ENCODE measurements around the gene DIP2C. TPM values are rescaled to one million over a fixed set of nuclear protein-coding genes. Genes with fewer than 3 reads are reported as not detected.

DIP2C gene
- total and polyA plus RNA-seq, 3 experiments from 2014 or later = 0.44 to 1.1 (median 0.55) TPM

- ChIA-PET POLR2A (no interaction called here), CTCF (interaction anchor here (0.9 kb wide), 1 partner anchor 22 kb away, joined by 3 read pairs; no protein-coding TSS in a partner anchor)
- H3K36me3 ChIP-seq (ENCODE audit: insufficient read depth, low read length) = no peaks in the 10 kb centered on the region
Measured at GRCh38 chr10:507355-507699, 182.1 kb downstream of the DIP2C start.

GRCh38 chr10:506451-507354, 182.8 kb downstream of the DIP2C start:
- peaks cover 14 to 24% (median 17%) of the 10 kb centered on the region in 3 donors for H3K4me1 Mint-ChIP-seq
- peak overlapping the region in 1 of 8 donors; percentile 34 for H3K27ac Mint-ChIP-seq
- H3K4me3 Mint-ChIP-seq = no peak overlapping the region
- Histone ChIP-seq H3K4me3 (ENCODE audit: low read length) (no peak overlapping the region), H3K4me1 (ENCODE audit: insufficient read depth, low read length) (peaks cover 7% of the 10 kb centered on the region), H3K27ac (ENCODE audit: low read depth, low read length) (no peak overlapping the region), H3K36me3 (ENCODE audit: insufficient read depth, low read length) (no peaks in the 10 kb centered on the region), H3K9me3 (ENCODE audit: low read length) (no peaks in the 10 kb centered on the region), H3K27me3 (ENCODE audit: insufficient read depth, low read length, poor library complexity, severe bottlenecking) (peaks cover 5% of the 10 kb centered on the region)
- no peaks in the 10 kb centered on the region for H3K36me3 Mint-ChIP-seq
- ChIA-PET POLR2A (no interaction called here), CTCF (interaction anchor here (0.9 kb wide), 1 partner anchor 23 kb away, joined by 3 read pairs; no protein-coding TSS in a partner anchor)
- no peak for DNase-seq
- H3K9me3 Mint-ChIP-seq = no peaks in the 10 kb centered on the region
- H3K27me3 Mint-ChIP-seq = peaks cover 27 to 38% of the 10 kb centered on the region in 2 donors

More at GRCh38 chr10:507355-507699, 182.1 kb downstream of the DIP2C start:
- Histone ChIP-seq H3K27ac (ENCODE audit: low read depth, low read length) (no peak overlapping the region), H3K27me3 (ENCODE audit: insufficient read depth, low read length, poor library complexity, severe bottlenecking) (peaks cover 5% of the 10 kb centered on the region), H3K9me3 (ENCODE audit: low read length) (no peaks in the 10 kb centered on the region), H3K4me1 (ENCODE audit: insufficient read depth, low read length) (peaks cover 7% of the 10 kb centered on the region), H3K4me3 (ENCODE audit: low read length) (no peak overlapping the region)
- peaks cover 13 to 21% (median 14%) of the 10 kb centered on the region in 3 donors for H3K4me1 Mint-ChIP-seq
- H3K4me3 Mint-ChIP-seq = no peak overlapping the region
- no peak overlapping the region for H3K27ac Mint-ChIP-seq
- H3K27me3 Mint-ChIP-seq = peaks cover 29 to 34% of the 10 kb centered on the region in 2 donors
- H3K36me3 Mint-ChIP-seq = no peaks in the 10 kb centered on the region
- no peaks in the 10 kb centered on the region for H3K9me3 Mint-ChIP-seq
- DNase-seq = no peak

- Histone ChIP-seq H3K36me3 (ENCODE audit: insufficient read depth, low read length) (no peaks in the 10 kb centered on the region), H3K4me3 (ENCODE audit: low read length) (no peak overlapping the region), H3K4me1 (ENCODE audit: insufficient read depth, low read length) (peaks cover 5% of the 10 kb centered on the region), H3K9me3 (ENCODE audit: low read length) (no peaks in the 10 kb centered on the region), H3K27me3 (ENCODE audit: insufficient read depth, low read length, poor library complexity, severe bottlenecking) (peaks cover 5% of the 10 kb centered on the region), H3K27ac (ENCODE audit: low read depth, low read length) (no peak overlapping the region)
- Mint-ChIP-seq H3K27ac (peak overlapping the region in 1 of 8 donors; percentile 78), H3K36me3 (no peaks in the 10 kb centered on the region), H3K9me3 (no peaks in the 10 kb centered on the region), H3K27me3 (peaks cover 24 to 36% of the 10 kb centered on the region in 2 donors), H3K4me1 (peaks cover 14 to 26% (median 21%) of the 10 kb centered on the region in 3 donors), H3K4me3 (no peak overlapping the region)
- CTCF ChIA-PET = no interaction called here
- no peak for DNase-seq
- POLR2A ChIA-PET = no interaction called here
Measured at GRCh38 chr10:505419-505818, 184.0 kb downstream of the DIP2C start.

- H3K36me3 Mint-ChIP-seq = no peaks in the 10 kb centered on the region
- ChIA-PET POLR2A (no interaction called here), CTCF (no interaction called here)
- H3K4me3 Mint-ChIP-seq = no peak overlapping the region
- H3K27ac Mint-ChIP-seq = peak overlapping the region in 1 of 8 donors; percentile 55
- no peak for DNase-seq
- peaks cover 14 to 26% (median 23%) of the 10 kb centered on the region in 3 donors for H3K4me1 Mint-ChIP-seq
- H3K9me3 Mint-ChIP-seq = no peaks in the 10 kb centered on the region
- peaks cover 5% of the 10 kb centered on the region for H3K27me3 ChIP-seq (ENCODE audit: insufficient read depth, low read length, poor library complexity, severe bottlenecking)
- H3K4me3 ChIP-seq (ENCODE audit: low read length) = no peak overlapping the region
- H3K27ac ChIP-seq (ENCODE audit: low read depth, low read length) = no peak overlapping the region
- H3K9me3 ChIP-seq (ENCODE audit: low read length) = no peaks in the 10 kb centered on the region
- peaks cover 24 to 36% of the 10 kb centered on the region in 2 donors for H3K27me3 Mint-ChIP-seq
- no peaks in the 10 kb centered on the region for H3K36me3 ChIP-seq (ENCODE audit: insufficient read depth, low read length)
- peaks cover 8% of the 10 kb centered on the region for H3K4me1 ChIP-seq (ENCODE audit: insufficient read depth, low read length)
Measured at GRCh38 chr10:504806-505205, 184.7 kb downstream of the DIP2C start.

GRCh38 chr10:504121-504611, 185.3 kb downstream of the DIP2C start:
- POLR2A ChIA-PET = no interaction called here
- H3K27me3 ChIP-seq (ENCODE audit: insufficient read depth, low read length, poor library complexity, severe bottlenecking) = peaks cover 5% of the 10 kb centered on the region

GRCh38 chr10:501596-501995, 187.9 kb downstream of the DIP2C start:
- Histone ChIP-seq H3K27ac (ENCODE audit: low read depth, low read length) (no peak overlapping the region), H3K36me3 (ENCODE audit: insufficient read depth, low read length) (no peaks in the 10 kb centered on the region), H3K4me3 (ENCODE audit: low read length) (no peak overlapping the region), H3K27me3 (ENCODE audit: insufficient read depth, low read length, poor library complexity, severe bottlenecking) (peaks cover 5% of the 10 kb centered on the region), H3K4me1 (ENCODE audit: insufficient read depth, low read length) (peaks cover 8% of the 10 kb centered on the region), H3K9me3 (ENCODE audit: low read length) (no peaks in the 10 kb centered on the region)
- no peak for DNase-seq
- ChIA-PET POLR2A (no interaction called here), CTCF (interaction anchor here (1.3 kb wide), 1 partner anchor 10 kb away, joined by 3 read pairs; no protein-coding TSS in a partner anchor)
- Mint-ChIP-seq H3K27me3 (peaks cover 23 to 34% of the 10 kb centered on the region in 2 donors), H3K27ac (no peak overlapping the region), H3K4me3 (peak overlapping the region in 1 of 7 donors; percentile 6), H3K9me3 (peaks cover 0 to 2% (median 0%) of the 10 kb centered on the region in 5 donors), H3K36me3 (no peaks in the 10 kb centered on the region), H3K4me1 (peaks cover 14 to 26% (median 23%) of the 10 kb centered on the region in 3 donors)

More at GRCh38 chr10:504121-504611, 185.3 kb downstream of the DIP2C start:
- no peak overlapping the region for H3K4me3 ChIP-seq (ENCODE audit: low read length)
- H3K36me3 Mint-ChIP-seq = no peaks in the 10 kb centered on the region
- H3K9me3 ChIP-seq (ENCODE audit: low read length) = no peaks in the 10 kb centered on the region
- no peak overlapping the region for H3K27ac ChIP-seq (ENCODE audit: low read depth, low read length)
- H3K9me3 Mint-ChIP-seq = peaks cover 0 to 2% (median 0%) of the 10 kb centered on the region in 5 donors
- CTCF ChIA-PET = no interaction called here
- H3K4me3 Mint-ChIP-seq = no peak overlapping the region
- peaks cover 8% of the 10 kb centered on the region for H3K4me1 ChIP-seq (ENCODE audit: insufficient read depth, low read length)
- no peaks in the 10 kb centered on the region for H3K36me3 ChIP-seq (ENCODE audit: insufficient read depth, low read length)
- H3K27ac Mint-ChIP-seq = no peak overlapping the region
- H3K4me1 Mint-ChIP-seq = peaks cover 14 to 26% (median 23%) of the 10 kb centered on the region in 3 donors
- peaks cover 24 to 36% of the 10 kb centered on the region in 2 donors for H3K27me3 Mint-ChIP-seq
- peak in 1 of 5 donors; percentile 15 for DNase-seq

- Histone ChIP-seq H3K27ac (ENCODE audit: low read depth, low read length) (no peak overlapping the region), H3K4me3 (ENCODE audit: low read length) (no peak overlapping the region), H3K4me1 (ENCODE audit: insufficient read depth, low read length) (peaks cover 8% of the 10 kb centered on the region), H3K36me3 (ENCODE audit: insufficient read depth, low read length) (no peaks in the 10 kb centered on the region), H3K9me3 (ENCODE audit: low read length) (no peaks in the 10 kb centered on the region), H3K27me3 (ENCODE audit: insufficient read depth, low read length, poor library complexity, severe bottlenecking) (peaks cover 5% of the 10 kb centered on the region)
- no peaks in the 10 kb centered on the region for H3K36me3 Mint-ChIP-seq
- peaks cover 0 to 2% (median 0%) of the 10 kb centered on the region in 5 donors for H3K9me3 Mint-ChIP-seq
- H3K27ac Mint-ChIP-seq = peak overlapping the region in 1 of 8 donors; percentile 31
- ChIA-PET POLR2A (no interaction called here), CTCF (no interaction called here)
- H3K4me3 Mint-ChIP-seq = peak overlapping the region in 2 of 7 donors; percentile 1 to 51
- H3K4me1 Mint-ChIP-seq = peaks cover 14 to 26% (median 23%) of the 10 kb centered on the region in 3 donors
- DNase-seq = no peak
- peaks cover 23 to 29% of the 10 kb centered on the region in 2 donors for H3K27me3 Mint-ChIP-seq
Measured at GRCh38 chr10:500876-501275, 188.6 kb downstream of the DIP2C start.

- DNase-seq = no peak
- Histone ChIP-seq H3K27ac (ENCODE audit: low read depth, low read length) (no peak overlapping the region), H3K27me3 (ENCODE audit: insufficient read depth, low read length, poor library complexity, severe bottlenecking) (peaks cover 5% of the 10 kb centered on the region), H3K4me1 (ENCODE audit: insufficient read depth, low read length) (peaks cover 8% of the 10 kb centered on the region), H3K9me3 (ENCODE audit: low read length) (no peaks in the 10 kb centered on the region), H3K4me3 (ENCODE audit: low read length) (no peak overlapping the region), H3K36me3 (ENCODE audit: insufficient read depth, low read length) (no peaks in the 10 kb centered on the region)
- Mint-ChIP-seq H3K36me3 (no peaks in the 10 kb centered on the region), H3K9me3 (peaks cover 0 to 2% (median 0%) of the 10 kb centered on the region in 5 donors), H3K27me3 (peaks cover 21 to 23% of the 10 kb centered on the region in 2 donors), H3K4me1 (peaks cover 14 to 26% (median 23%) of the 10 kb centered on the region in 3 donors), H3K27ac (no peak overlapping the region), H3K4me3 (peak overlapping the region in 1 of 7 donors; percentile 15)
- POLR2A ChIA-PET = no interaction called here
- CTCF ChIA-PET = no interaction called here
Measured at GRCh38 chr10:499991-500390, 189.5 kb downstream of the DIP2C start.

Measured in CD8-positive, alpha-beta memory T cell (primary cell).